GM21619 (cell line): ENCODE data around the gene MCC.
A peak's percentile ranks its signal among the peaks of the same experiment; 100 is the strongest.

Experiments used
- ATAC-seq: cut with Tn5 transposase; IDR thresholded peaks from one replicate; pipeline ENCODE4 v1.9.1; 2021; ENCODE audit not compliant: unreplicated experiment

MCC gene

DNA sequence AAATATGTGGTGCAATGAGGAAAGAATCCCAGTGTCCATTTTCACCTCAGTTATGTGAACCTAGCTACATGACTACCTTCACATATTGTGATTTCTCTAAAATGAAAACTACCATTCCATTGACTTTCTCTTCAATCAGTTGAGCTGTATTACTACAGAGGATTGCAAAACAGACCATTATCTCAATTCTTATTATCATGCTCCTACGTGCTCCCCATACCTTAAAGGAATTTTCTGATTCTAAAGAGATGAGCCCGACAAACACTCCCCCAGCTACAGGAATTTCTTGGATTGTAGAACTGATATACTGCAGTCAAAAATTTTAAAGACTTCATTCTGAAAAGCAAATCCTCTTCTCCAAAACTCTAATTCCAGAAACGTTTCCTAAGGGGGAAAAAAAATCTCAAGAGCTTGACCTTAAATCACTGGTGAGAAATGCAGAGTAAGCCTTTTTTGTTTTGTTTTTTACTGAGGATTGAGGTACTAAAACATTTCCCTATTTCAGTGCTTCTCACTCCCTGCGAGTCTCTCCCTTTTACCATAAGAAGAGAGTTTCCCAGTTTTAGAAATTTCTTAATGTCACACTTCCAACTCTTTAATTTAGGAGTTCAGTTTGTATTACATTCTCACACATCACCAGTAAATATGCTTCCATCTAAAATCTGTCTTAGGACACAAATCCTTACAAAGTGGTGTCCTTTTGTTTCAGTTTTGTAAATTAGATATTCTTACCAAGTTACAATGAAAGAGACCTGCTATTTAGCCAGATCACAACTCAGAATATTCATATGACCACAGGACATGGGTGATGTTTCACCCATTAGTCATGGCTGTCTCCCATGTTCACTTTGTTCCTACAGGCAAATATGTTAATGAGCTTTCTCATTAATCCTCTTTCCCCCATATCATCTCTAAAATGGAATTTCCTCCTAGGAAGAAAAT is 257.3 kb downstream of the MCC start:
- ATAC-seq: no peak

DNA sequence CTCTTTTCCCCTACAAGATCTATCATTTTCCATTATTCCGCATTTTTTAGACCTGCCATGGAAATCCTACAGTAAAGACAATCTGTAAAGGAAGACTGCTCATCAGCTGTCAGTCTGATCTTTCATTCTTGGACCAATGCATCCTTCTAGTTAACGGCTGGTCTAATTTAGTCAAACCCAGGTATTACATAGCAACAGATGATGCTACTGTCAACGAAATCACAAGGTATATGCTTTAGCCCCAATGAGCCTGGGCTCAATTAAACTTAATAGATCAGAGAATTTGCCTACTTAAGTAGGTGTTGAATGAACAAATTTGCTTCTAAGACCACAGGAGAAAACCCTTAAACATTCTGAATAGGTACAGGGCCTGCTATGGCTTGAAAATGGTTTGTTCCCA is 260.5 kb downstream of the MCC start:
- ATAC-seq: no peak

DNA sequence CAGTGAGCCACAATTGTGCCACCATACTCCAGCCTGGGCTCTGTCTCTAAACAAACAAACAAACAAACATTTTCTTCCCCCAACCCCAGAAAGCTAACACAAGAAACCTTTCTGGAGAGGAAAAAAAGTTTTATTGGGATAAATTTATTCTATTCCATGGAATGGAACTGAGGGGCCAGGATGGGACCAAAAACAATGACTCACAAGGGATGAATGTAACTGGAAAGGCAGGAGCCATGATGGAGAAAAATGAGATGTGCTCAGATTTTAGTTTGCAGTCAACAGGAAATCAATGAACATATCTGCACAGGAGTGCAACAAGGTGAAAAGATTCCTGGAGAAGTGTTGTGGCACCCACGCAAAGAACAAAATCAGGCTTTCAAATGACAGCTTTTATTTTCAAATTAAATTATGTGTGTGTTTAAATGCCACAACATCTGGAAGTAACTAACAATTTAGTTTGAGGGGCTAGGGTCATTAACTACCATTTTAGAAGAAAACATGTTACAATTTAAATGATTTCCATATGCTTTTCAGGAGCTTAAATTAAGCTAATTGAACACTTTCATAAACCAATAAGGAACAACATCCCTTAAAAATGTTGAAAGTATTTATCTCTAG is 262.0 kb downstream of the MCC start:
- no peak for ATAC-seq

DNA sequence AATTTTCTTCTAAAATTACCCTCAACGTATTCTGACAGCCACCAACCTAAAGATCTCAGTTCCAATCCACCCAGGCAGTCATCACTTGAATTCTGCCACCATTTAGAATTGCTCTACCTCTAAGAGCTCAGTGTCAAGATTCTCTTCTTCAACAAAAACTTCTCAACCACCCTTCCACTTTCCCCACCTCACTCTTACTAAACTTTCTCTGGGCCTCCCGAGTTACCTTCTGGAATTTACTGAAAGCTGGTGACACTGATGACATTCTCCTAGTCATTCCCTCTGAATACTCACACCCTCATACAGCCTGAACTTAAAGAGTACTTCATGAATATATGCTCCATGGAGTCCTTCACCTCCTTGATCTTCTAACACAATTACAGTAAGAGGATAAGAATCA is 263.0 kb downstream of the MCC start:
- ATAC-seq: no peak

DNA sequence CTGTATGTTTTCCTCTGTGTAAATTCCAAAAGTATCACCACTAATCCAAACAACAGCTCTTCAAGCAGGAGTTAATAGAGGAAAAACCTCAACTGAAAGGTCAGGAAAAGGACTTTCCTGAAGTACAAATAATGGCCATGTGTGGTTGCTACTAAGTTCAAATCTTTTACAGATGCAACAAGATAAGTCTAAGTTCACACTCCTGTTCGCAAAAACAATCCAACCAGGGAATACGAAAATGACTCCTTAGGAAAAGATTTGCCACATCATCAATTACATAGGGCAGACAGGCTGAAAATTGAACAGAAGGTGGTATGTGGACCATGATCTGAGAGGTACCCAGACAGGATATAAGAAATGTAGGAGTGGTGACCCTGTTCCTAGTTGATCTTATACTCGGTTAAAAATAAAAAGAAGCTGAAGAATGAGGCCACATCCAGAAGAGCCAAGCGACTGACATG is 263.6 kb downstream of the MCC start:
- ATAC-seq: no peak

DNA sequence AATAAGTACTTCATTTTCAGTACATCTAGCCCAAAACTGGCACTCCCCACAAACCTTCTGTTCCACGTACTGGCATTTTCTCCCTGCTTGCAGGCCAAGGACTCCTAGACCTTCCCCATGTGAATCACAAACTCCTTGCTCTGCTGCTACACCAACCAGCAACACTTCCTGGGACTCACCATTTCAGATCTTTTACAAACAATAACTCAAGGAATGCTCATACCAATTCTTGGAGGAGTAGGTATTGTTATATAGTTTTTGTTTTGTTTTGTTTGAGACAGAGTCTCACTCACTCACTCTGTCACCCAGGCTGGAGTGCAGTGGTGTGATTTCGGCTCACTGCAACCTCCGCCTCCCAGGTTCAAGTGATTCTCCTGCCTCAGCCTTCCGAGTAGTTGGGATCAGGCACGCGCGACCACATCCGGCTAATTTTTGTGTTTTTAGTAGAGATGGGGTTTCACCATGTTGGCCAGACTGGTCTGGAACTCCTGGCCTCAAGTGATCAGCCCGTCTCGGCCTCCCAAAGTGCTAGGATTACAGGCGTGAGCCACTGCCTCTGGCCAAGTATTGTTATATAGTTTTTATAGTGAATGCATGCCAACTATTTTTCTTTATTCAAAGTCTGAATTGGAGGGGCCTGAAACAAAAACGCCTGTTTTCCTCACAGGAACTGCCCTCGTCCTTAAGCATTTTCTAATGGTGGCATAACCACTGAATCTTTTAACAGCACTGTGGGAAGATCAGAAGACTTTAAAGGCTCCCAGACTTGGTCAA is 264.2 kb downstream of the MCC start:
- no peak for ATAC-seq

DNA sequence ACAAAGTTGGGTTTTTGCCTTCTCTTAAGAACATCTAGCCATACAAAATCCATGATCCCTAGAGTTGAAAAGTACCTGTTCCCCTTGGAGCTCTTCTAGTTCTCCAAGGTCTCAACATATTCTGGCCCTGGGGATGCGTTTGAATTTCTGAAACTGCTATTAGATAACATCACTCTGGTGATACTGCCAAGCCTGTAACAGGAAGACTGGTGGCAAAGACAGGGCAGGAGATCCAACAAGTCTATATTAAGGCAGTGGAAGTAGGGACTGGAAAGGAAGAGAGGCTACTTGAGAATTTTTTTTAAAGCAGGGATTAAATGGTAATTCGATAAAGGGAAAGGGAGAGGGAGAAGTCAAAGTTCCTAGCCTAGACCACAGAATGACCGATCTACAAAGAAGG is 264.9 kb downstream of the MCC start:
- no peak for ATAC-seq

DNA sequence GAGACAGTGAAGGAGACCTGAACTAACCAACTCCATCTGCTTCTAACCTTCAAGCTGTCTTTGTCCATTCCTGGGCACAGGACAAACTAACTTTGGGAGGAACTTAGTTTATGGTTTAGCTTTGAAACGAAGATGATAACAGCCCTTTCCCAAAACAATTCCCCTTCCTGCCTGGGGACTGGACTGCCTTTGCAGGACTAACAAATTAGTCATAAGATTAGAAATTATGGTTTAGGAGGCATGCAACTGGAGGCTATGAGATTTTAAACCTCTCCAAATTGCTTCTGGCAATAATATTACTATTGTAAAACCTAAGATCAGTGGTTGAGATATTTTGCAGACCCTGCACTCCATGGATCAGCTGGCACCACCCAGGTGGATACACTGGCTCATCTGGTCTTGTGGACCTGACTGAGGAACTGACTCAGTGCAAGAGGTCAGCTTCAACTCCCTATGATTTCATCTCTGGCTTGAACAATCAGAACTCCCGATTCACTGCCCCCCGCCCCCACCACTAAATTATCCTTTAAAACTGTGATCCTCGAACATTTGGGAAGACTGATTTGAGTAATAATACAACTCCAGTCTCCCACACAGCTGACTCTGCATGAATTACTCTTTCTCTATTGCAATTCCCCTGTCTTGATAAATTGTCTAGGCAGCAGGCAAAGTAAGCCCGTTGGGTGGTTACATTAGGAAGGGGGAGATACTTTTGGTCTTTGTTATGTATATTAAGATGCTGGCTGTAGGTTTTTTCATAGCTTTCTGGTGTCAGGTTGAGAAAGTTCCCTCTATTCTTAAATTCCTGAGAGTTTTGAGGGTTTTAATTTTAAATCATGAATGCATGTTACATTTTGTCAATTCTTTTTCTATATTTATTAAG is 266.7 kb downstream of the MCC start:
- ATAC-seq: no peak

DNA sequence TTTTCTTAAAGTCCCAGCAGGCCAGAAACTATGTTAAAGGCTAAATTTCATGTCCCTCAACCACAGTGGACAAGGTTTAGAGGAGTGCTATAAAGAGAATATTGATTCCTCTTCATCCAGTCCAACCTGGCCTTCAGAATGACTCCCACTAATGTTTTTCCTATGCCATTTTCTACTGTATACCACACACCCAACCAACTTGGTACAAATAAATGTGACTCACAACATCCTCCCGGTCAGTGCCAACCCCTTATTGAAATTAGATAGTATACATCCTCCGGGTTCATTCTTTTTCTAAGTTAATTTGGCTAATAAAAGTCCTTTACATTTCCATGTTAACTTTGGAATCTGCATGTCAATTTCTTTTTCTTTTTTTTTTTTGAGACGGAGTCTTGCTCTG is 268.6 kb downstream of the MCC start:
- no peak for ATAC-seq

DNA sequence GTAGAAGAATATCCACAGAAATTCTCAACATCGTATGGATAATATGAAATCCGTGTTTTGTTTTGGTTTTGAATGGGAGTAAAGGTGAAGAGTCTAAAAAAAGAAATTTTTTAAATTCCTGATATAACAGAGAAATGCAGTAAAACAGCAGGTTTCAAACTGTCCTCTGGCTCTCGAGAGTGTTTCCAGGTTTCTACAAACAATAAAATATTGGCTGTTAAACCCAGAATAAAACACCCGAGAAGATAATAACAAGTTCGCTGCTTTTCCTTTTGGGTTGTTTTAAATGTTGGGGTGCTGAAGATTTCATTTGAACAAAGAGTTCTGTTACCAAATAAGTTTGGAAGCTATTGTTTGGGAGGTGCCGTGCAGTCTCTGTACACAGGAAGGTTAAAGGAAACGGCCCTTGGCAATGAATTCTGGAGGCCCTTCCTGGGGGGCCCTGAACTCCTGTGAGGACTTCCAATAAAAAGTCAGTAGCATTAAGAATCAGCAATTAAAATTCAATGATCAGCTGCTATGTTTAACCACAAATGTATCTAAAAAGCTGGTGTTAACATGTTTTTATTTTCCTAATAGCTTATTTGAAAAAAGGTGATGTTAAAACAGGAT is 269.2 kb downstream of the MCC start:
- no peak for ATAC-seq

DNA sequence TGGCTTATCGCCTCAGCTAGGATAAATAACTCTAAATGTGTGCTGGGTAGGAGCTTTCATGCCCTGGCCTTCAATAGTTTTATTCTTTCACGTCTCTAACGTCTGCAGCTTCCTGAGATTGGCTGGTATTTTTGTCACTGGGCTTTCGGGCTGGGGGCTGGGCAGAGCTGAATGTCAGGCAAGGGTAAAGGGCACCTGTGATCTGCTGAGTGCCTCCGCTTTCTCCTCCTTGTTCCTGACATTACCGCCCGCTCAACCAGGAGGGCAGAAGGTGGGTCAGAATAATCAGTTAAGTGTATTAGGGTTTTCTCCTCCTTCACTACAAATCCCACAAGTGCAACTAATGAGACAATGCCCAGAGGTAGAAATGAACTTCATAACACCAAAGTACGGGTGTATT is 270.1 kb downstream of the MCC start:
- ATAC-seq: no peak

DNA sequence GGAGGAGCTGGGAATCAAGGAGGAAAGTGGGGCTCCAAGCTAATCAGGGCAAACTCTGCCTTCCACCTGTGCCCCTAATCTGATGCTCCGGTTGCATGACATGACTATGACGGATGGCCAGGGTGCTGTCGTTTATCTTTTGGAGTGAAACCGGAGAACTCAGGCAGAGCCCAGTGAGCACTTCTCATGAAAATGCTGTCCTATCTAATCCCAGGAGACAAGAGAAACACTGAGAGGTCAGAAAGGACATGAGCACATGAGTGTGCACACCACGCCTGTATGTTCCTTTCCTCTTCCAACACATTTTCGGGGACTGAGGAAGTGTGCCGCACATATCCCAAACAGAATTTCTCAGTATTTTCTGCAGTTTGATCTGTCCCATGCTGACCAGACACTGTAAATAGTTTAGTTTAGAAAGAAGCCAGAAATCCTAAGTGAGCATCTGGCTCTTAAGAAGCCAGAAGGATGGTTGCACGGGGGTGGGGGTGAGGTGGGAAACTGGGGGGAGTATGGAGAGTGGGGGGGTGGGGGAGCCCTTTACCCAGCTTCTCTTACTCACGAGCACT is 270.6 kb downstream of the MCC start:
- ATAC-seq: no peak

DNA sequence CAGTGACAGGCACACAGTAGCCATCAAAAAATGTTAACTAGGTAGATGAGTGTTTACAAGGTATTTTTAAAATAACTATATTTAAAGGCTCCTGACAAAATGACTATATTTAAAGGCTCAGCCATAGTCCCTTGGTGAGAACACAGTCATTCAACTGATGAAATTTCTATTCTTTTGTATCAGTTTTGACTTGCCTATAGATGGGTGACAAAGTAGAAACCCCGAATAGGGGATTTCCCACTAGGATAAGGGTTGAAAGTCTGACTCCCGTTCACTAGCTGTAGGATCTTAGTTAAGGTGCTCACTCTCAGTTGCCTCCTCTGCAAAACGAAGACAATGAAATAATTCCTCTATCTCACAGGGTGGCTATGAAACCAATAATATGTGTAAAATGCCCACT is 271.7 kb downstream of the MCC start:
- no peak for ATAC-seq

DNA sequence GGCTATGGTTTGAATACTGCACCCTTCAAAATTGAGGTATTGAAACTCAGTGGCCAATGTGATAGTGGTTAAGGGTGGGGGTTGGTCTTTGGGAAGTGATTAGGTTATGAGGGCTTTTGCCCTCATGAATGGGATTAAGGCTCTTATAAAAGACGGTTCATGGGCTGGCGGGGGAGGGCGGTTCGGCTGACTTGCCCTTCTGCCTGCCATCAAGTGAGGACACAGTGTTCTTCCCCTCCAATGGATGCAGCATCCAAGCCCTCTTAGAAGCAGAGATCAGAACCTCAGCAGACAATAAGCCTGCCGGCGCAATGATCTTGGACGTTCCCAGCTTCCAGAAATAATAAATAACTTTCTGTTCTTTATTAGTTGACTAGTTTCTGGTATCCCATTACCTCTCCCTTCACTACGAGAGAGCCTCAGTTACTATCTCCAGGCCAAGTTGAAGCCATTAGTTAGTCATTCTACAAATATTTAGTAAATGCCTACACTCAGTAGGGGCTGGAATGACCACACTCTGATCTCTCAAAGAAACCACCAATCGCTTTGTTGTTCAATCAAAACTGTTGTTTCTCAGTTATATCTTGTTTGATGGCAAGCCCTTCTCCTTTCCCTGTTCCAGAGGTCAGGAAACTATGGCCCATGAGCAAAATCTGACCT is 272.7 kb downstream of the MCC start:
- no peak for ATAC-seq

DNA sequence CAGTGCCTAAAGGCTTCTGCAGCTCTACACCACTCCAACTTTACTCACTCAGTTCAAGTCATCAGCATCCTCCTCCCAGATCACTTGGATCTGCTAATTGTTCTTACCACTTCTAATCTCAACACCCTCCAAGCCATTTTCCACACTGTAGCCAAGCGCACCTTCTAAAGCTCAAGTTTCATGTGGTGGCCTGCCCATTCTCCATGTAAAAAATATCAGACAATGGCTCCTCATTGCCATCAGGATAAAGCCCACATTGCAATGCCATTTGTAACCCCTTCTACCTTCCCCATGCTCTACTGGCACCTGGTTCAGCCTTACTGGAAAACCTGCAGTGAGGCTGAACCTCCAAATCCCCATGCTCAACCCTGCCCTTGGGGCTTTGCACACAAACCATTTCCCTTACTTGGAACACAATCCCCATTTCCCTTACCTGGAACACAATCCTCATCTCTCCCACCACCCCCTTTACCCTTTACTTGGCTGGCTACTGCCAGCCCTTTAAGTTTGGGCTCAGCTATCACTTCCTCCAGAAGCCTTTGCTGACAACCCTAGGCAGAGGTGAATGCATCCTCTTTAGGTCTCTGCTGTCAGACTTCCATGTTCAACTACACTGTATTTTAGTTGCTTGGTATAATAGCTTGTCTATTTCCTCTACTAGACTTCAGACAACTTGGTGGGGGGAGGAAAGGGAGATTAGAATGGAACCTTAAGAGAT is 273.5 kb downstream of the MCC start:
- ATAC-seq: no peak

DNA sequence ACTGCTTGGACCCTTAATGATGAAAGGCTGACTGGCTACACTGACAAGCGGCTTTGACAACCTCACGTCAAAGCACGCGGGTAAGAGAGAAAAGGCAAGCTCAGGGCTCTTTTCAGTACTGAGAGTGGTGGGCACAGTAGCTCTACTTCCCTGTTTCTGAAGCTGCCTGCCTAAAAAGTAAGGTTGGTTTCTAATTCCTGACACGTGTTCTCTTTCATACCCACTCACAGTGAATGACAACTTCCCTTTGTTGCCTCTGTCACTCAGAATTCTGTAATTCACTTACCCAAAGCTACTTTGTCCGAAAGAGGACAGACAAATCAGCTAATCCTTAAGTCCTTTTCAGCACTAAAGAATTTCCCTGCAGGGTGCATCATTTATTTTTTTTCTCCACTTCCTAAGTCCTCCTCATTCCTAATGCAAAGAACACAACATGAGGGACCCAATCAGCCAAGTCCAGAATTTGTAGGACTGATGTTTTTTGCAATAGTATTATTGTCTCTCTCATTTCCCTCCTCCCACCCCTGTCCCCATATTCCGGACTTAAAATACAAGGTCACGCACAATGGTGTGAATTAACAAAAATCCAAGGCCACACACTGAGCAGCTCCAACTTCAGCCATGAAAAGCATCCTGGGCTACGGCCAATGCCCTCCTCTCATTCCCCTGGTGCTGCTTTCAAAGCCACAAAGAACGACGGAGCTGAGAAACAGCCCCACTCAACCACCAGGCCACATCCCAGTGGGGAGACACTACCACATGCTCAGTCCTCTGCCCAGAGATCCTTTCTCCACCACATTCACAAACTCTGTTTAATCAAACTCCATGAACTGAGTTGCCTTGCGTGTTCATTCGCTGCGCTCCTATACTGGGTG is 274.5 kb downstream of the MCC start:
- ATAC-seq: peak; percentile 48

DNA sequence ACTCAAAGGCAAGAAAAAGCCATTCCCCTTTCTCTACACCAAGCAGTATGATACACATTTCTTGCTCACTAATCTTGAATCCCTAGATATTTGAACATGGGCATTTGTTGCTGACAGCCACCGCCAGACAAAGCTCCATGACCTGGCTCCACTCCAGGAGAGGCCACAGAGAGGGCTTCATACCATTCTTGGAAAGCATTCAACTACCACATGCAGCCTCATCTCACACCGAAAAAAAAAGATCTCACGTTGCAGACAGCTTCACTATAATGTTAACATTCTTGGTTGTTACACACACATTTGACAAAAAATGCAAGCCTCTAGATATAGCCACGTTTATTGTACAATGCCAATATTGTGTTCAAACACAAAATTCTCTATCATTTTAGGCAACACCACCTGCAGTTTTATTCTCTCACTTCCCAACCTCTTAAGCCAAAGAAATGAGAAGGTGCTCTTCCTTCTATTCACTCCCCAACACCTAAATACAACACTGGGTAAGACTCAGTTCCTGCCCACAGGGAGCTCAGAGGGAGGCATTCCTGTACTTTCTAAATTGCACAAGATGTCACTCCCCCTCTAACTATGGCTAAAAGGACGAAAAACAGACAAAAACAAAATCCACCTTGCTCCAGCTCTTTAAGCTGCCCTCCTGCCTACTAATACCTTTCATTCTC is 275.9 kb downstream of the MCC start:
- no peak for ATAC-seq
